Measurements from ENCODE around the gene STX1B.
"Not testable (repeated sequence)": the region's sequence is repeated elsewhere in the genome, so short reads cannot be mapped to it uniquely, and the experiment has no call there.

Gene STX1B

GRCh38 chr16:31029272-31029671 is 18.8 kb upstream of the STX1B start:
- no peak overlapping the region for H3K27ac ChIP-seq
- TF ChIP-seq ZFX (IDR thresholded peaks at IDR 0.05; ENCODE audit: borderline replicate concordance), result no peak

DNA sequence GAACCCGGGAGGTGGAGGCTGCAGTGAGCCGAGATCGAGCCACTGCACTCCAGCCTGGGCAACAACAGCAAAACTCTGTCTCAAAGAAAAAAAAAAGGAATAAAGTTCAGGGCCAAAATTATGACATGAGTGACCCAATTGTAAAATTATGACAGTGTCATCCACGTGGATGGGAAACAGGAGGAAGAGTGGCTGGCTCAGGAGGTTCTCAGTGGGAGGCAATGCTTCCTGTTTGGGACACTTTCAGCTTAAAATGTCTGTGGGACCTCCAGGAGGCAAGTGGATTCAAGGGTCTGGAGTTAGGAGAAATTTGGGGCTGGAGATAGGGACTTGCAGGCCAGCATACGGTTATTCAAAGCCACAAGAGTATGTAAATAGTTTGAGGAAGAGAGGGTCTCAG is 14.9 kb upstream of the STX1B start:
- H3K27ac ChIP-seq, result no peak overlapping the region
- TF ChIP-seq, protein P1, sequence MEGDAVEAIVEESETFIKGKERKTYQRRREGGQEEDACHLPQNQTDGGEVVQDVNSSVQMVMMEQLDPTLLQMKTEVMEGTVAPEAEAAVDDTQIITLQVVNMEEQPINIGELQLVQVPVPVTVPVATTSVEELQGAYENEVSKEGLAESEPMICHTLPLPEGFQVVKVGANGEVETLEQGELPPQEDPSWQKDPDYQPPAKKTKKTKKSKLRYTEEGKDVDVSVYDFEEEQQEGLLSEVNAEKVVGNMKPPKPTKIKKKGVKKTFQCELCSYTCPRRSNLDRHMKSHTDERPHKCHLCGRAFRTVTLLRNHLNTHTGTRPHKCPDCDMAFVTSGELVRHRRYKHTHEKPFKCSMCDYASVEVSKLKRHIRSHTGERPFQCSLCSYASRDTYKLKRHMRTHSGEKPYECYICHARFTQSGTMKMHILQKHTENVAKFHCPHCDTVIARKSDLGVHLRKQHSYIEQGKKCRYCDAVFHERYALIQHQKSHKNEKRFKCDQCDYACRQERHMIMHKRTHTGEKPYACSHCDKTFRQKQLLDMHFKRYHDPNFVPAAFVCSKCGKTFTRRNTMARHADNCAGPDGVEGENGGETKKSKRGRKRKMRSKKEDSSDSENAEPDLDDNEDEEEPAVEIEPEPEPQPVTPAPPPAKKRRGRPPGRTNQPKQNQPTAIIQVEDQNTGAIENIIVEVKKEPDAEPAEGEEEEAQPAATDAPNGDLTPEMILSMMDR (IDR thresholded peaks at IDR 0.05), result no peak
- TF ChIP-seq ZFX (IDR thresholded peaks at IDR 0.05; ENCODE audit: borderline replicate concordance), result no peak

DNA sequence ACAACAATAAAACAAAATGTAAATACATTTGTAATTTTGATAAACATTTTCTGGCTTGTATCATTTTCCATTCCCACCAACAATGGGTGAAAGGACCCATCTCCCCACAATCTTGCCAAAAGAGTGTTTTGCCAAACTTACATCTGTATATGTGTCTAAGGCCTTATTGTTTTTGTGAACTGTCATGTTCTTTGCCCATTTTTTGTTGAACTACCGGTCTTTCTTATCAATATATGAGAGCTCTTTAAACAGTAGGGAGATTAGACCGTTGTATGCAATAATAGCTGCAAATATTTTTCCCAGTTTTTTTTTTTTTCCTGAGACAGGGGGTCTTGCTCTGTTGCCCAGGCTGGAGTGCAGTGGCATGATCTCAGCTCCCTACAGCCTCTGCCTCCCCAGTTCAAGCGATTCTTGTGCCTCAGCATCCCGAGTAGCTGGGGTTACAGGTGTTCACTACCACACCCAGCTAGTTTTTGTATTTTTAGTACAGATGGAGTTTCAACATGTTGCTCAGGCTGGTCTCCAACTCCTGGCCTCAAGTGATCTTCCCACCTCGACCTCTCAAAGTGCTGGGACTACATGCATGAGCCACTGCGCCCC is 13.3 kb upstream of the STX1B start:
- no peak overlapping the region for H3K27ac ChIP-seq
- TF ChIP-seq ZFX (IDR thresholded peaks at IDR 0.05; ENCODE audit: borderline replicate concordance), result no peak
- TF ChIP-seq, protein P1 (IDR thresholded peaks at IDR 0.05), result no peak

GRCh38 chr16:31023252-31023602 is 12.8 kb upstream of the STX1B start:
- TF ChIP-seq ZFX (IDR thresholded peaks at IDR 0.05; ENCODE audit: borderline replicate concordance), result no peak
- TF ChIP-seq, protein P1 (IDR thresholded peaks at IDR 0.05), result no peak
- H3K27ac ChIP-seq, result no peak overlapping the region

DNA sequence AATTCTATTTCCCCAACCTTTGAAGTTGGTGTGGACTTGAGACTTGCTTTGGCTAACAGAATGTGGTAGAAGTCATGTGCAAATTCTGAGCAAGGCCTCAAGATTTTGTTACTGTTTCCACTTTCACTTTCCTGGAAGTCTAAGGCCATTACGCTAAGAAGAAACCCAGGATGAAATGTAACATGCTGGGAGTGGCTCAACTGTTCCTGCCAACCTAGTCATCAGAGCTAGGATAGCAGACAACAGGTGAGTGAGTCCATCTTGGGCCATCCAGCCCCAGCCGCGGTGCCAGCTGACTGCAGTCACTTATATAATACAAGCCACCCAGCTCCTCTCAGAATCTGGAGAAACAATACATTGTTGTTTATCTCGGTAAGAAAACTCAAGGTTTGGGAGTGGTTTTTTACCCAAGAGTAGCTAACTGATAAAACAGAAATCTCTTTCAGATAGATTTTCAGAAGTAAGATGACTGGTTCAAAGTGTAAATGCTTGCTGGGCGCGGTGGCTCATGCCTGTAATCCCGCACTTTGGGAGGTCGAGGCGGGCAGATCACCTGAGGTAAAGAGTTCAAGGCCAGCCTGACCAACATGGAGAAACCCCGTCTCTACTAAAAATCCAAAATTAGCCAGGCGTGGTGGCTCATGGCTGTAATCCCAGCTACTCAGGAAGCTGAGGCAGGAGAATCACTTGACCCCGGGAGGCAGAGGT is 12.3 kb upstream of the STX1B start:
- TF ChIP-seq ZFX (IDR thresholded peaks at IDR 0.05; ENCODE audit: borderline replicate concordance), result no peak
- TF ChIP-seq, protein P1 (IDR thresholded peaks at IDR 0.05), result no peak
- no peak overlapping the region for H3K27ac ChIP-seq

DNA sequence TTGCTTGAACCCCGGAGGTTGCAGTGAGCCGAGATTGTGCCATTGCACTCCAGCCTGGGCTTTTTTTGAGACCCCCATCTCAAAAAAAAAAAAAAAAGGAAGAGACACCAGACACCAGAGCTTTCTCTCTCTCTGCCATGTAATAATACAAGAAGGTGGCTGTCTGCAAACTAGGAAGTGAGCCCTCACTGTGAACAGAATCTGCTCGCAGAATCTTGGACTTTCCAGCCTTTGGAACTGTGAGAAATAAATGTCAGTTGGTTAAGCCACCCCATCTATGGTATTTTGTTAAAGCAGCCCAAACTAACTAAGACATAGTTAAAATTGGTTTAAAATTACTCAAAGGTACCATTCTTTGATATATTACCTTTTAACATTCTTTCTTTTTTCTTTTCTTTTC is 10.1 kb upstream of the STX1B start:
- H3K27ac ChIP-seq, result no peak overlapping the region
- TF ChIP-seq, protein P1 (IDR thresholded peaks at IDR 0.05), result no peak
- TF ChIP-seq ZFX (IDR thresholded peaks at IDR 0.05; ENCODE audit: borderline replicate concordance), result no peak

- not testable (repeated sequence) for H3K27ac ChIP-seq
Observed at GRCh38 chr16:31017756-31018155, 7.3 kb upstream of the STX1B start.

DNA sequence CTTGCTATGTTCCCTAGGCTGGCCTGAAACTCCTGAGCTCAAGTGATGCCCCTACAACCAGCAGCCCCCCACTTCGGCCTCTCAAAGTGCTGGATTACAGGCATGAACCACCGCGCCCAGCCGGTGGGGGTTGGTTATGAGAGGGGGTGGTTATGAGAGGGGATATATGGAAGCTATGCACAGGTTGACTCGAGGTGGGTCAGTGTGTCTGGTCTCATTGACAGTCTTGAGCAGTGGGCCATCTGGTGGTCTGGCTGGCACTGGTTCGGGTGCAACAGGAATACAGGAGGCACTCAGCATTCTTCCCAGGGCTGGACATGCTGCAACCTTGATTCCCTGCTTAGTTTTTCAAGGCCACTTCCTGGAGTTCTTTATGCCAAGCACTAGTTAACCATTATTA is 5.6 kb upstream of the STX1B start:
- TF ChIP-seq, protein P1 (IDR thresholded peaks at IDR 0.05), result no peak
- TF ChIP-seq ZFX (IDR thresholded peaks at IDR 0.05; ENCODE audit: borderline replicate concordance), result no peak

DNA sequence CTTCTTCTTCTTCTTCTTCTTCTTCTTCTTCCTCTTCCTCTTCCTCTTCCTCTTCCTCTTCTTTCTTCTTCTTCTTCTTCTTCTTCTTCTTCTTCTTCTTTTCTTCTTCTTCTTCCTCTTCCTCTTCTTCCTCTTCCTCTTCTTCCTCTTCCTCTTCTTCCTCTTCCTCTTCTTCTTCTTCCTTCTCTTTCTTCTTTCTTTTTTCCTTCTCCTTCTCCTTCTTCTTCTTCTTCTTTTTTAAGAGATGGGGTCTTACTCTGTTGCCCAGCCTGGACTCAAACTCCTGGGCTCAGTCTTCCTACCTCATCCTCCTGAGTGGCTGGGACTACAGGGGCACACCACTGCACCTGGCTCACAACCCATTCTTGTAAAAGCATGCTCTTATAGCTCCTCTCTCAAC is 2.9 kb upstream of the STX1B start:
- H3K27ac ChIP-seq, result not testable (repeated sequence)

More for the DNA sequence above, 5.6 kb upstream of the STX1B start:
- H3K27ac ChIP-seq, result no peak overlapping the region

GRCh38 chr16:31011815-31012214 is 1.4 kb upstream of the STX1B start:
- not testable (repeated sequence) for H3K27ac ChIP-seq
